CD4-positive, CD25-positive, alpha-beta regulatory T cell (primary cell): ENCODE data around the gene BRINP3. TPM values are rescaled to one million over a fixed set of nuclear protein-coding genes. Genes with fewer than 3 reads are reported as not detected.

Experiments
- ATAC-seq, 2 donors: fragments of 150-1000 bp; cut with Tn5 transposase; one replicate each; pipeline ENCODE4 v1.10.0; 2021; ENCODE audit warnings: low read depth in 2 of 2, moderate number of reproducible peaks in 2 of 2, moderate library complexity in 1 of 2
- DNase-seq, 3 donors: peaks; one replicate each; pipeline versions ENCODE4 v3.0.0 to v3.0.0-alpha.2; 2012 to 2022; ENCODE audit warnings: mixed read lengths in 1 of 3
- H3K27ac ChIP-seq: one replicate; pipeline ENCODE4 v1.7.0; 2013; ENCODE audit warnings: mild to moderate bottlenecking, low read length; ENCODE audit not compliant: insufficient read depth, poor library complexity, severe bottlenecking
- H3K27me3 ChIP-seq: one replicate; pipeline ENCODE4 v1.7.0; 2013; ENCODE audit warnings: low read length; ENCODE audit not compliant: control insufficient read depth, insufficient read depth
- H3K36me3 ChIP-seq: one replicate; pipeline ENCODE4 v1.7.0; 2013; ENCODE audit warnings: mild to moderate bottlenecking, low read length, moderate library complexity; ENCODE audit not compliant: control insufficient read depth, insufficient read depth
- H3K4me1 ChIP-seq: 2 replicates; pipeline ENCODE4 v1.7.0; 2013; ENCODE audit warnings: mild to moderate bottlenecking, low read length; ENCODE audit not compliant: insufficient read depth, control insufficient read depth, poor library complexity, severe bottlenecking
- H3K4me3 ChIP-seq: one replicate; pipeline ENCODE4 v1.7.0; 2013; ENCODE audit warnings: low read depth, mild to moderate bottlenecking, low read length, moderate library complexity
- H3K9me3 ChIP-seq, 2 experiments: 1 replicate in 1 of 2; 2 replicates in 1 of 2; pipeline ENCODE4 v1.7.0; 2013; ENCODE audit warnings: low read length in 2 of 2, mild to moderate bottlenecking in 1 of 2, moderate library complexity in 1 of 2; ENCODE audit not compliant: control insufficient read depth in 2 of 2
- H3K27ac Mint-ChIP-seq, 3 donors: one replicate each; pipeline ENCODE4 v1.8.0; 2020 to 2022; ENCODE audit warnings: mild to moderate bottlenecking in 3 of 3, mixed read lengths in 3 of 3, moderate library complexity in 2 of 3
- H3K27me3 Mint-ChIP-seq: one replicate; pipeline ENCODE4 v1.8.0; 2022; ENCODE audit warnings: mild to moderate bottlenecking, mixed read lengths
- H3K36me3 Mint-ChIP-seq: one replicate; pipeline ENCODE4 v1.8.0; 2020; ENCODE audit warnings: mixed read lengths
- H3K4me1 Mint-ChIP-seq, 4 donors: one replicate each; pipeline ENCODE4 v1.8.0; 2020 to 2022; ENCODE audit warnings: mixed read lengths in 4 of 4, mild to moderate bottlenecking in 1 of 4
- H3K4me3 Mint-ChIP-seq, 4 donors: one replicate each; pipeline ENCODE4 v1.8.0; 2020 to 2022; ENCODE audit warnings: mild to moderate bottlenecking in 4 of 4, mixed read lengths in 4 of 4, moderate library complexity in 3 of 4
- H3K9me3 Mint-ChIP-seq, 7 donors: one replicate each; pipeline ENCODE4 v1.8.0; 2020 to 2022; ENCODE audit warnings: mixed read lengths in 7 of 7, mild to moderate bottlenecking in 3 of 7, moderate library complexity in 2 of 7
- polyA plus RNA-seq, 4 donors: library from polyadenylated mRNA; unstranded; fragments of 300-500 nt; fragmentation: Illumina TruSeq; gene quantifications; one replicate each; pipeline ENCODE4 v1.2.3, GENCODE V29; 2021
- total RNA-seq: library from RNA; stranded (reverse); gene quantifications from one replicate; pipeline ENCODE4 v1.2.3, GENCODE V29; 2022

Gene BRINP3
- total and polyA plus RNA-seq, 5 donors from 2014 or later = not detected

DNA sequence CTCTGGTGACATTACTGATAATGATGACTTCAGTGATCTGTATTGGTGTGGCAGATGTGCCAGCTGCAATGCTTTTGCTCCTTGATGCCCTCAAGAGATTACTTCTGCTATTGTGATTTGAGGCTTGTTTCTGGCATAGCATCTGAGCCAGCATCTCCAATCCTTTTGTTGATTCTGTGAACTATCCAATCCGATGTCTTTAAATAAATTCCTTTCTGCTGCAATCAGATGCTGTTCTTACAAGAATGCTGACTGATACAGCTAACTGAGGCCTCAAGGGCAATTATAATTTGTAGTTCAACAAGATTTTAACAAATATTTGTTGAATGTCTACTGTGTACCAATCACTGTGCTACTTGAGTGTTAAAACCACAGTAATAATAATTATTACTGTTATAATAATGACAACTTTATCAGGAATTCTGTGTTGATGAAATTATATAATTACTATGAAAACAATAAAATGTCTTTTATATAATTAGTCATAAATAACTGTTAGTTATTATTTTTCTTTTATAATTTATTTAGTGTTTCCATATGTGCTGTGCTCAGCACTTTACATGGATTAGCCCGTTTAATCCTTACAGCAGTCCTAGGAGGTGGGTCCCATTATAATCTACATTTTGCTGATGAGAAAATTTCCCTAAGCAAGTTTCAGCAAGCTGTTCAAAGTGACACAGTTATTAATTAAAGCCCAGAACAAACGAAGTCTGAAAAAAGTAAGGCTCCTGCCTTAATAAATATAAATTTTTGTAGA lies 308.2 kb downstream of the BRINP3 start:
- Mint-ChIP-seq H3K27me3 (peaks cover 4% of the 10 kb centered on the region), H3K27ac (no peak overlapping the region), H3K4me3 (no peak overlapping the region), H3K4me1 (no peaks in the 10 kb centered on the region), H3K9me3 (peaks cover 1 to 22% (median 5%) of the 10 kb centered on the region in 7 donors), H3K36me3 (no peaks in the 10 kb centered on the region)
- Histone ChIP-seq H3K9me3 (peaks cover 0 to 2% of the 10 kb centered on the region in 2 experiments), H3K27ac (no peak overlapping the region), H3K27me3 (no peaks in the 10 kb centered on the region), H3K4me3 (no peak overlapping the region), H3K4me1 (no peaks in the 10 kb centered on the region), H3K36me3 (no peaks in the 10 kb centered on the region)
- ATAC-seq = no peak
- DNase-seq = no peak

- H3K36me3 Mint-ChIP-seq = no peaks in the 10 kb centered on the region
- H3K27me3 Mint-ChIP-seq = peaks cover 4% of the 10 kb centered on the region
- no peak overlapping the region for H3K4me3 Mint-ChIP-seq
- Histone ChIP-seq H3K27me3 (no peaks in the 10 kb centered on the region), H3K4me3 (no peak overlapping the region), H3K36me3 (no peaks in the 10 kb centered on the region), H3K27ac (no peak overlapping the region), H3K9me3 (peaks cover 0 to 2% of the 10 kb centered on the region in 2 experiments), H3K4me1 (no peaks in the 10 kb centered on the region)
- no peaks in the 10 kb centered on the region for H3K4me1 Mint-ChIP-seq
- DNase-seq (no peak), ATAC-seq (no peak)
- no peak overlapping the region for H3K27ac Mint-ChIP-seq
- peaks cover 1 to 22% (median 5%) of the 10 kb centered on the region in 7 donors for H3K9me3 Mint-ChIP-seq
Observed at GRCh38 chr1:190168893-190169280, 308.8 kb downstream of the BRINP3 start.

DNA sequence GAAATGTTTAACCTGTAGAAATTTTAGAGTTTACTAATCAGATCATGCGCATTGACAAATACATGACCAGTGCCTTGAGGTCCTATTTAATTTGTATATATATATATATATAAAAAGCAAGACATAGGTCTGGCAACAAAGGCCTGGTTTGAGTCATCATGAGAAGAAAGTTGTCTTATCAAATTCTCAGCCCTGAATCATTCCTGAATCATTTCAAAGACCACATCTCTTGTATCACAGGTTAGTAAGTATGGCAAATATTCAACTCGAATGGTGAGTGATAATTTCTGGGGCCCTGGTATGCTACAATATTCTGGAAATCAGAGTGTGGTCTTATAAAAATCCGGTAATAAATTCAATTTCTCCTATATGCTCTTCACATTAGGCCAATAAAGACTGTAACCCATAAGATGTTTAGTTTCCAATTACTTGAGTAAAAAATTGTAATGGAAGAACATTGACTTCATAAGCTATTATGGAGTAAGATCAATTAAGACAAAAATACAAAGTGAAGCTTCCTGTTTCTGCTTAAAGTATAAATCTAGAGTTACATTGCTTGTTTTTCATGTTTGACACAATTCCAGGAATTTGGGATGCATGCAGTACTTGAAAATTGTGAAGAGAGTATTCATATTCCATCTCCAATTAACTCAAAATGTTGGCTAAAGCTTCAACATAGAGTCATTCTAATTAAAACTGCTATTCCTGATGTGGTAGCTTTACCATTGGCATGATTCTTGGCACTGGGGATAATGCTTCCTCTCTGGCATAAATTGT lies 309.4 kb downstream of the BRINP3 start:
- no peaks in the 10 kb centered on the region for H3K4me1 ChIP-seq
- Mint-ChIP-seq H3K27me3 (peaks cover 4% of the 10 kb centered on the region), H3K4me1 (no peaks in the 10 kb centered on the region), H3K36me3 (no peaks in the 10 kb centered on the region), H3K4me3 (no peak overlapping the region), H3K27ac (no peak overlapping the region), H3K9me3 (peaks cover 1 to 22% (median 5%) of the 10 kb centered on the region in 7 donors)
- H3K36me3 ChIP-seq = no peaks in the 10 kb centered on the region
- peaks cover 0 to 2% of the 10 kb centered on the region in 2 experiments for H3K9me3 ChIP-seq
- ATAC-seq (no peak), DNase-seq (no peak)
- H3K4me3 ChIP-seq = no peak overlapping the region
- H3K27me3 ChIP-seq = no peaks in the 10 kb centered on the region
- H3K27ac ChIP-seq = no peak overlapping the region

DNA sequence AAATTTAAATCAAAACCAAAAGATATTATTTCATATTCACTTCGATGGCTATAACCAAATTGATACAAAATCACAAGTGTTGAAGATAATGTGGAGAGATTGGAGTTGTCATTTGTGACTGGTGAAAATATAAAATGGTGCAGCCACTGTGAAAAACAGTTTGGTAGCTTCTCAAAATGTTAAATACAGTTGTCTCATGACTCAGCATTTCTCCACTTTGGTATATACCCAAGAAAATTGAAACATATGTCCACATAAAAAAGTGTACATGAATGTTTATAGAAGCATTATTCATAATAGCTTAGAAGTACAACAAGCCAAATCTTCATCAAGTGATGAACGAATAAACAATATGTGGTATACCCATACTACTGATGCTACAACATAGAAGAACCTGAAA lies 318.5 kb downstream of the BRINP3 start:
- no peaks in the 10 kb centered on the region for H3K4me1 Mint-ChIP-seq

DNA sequence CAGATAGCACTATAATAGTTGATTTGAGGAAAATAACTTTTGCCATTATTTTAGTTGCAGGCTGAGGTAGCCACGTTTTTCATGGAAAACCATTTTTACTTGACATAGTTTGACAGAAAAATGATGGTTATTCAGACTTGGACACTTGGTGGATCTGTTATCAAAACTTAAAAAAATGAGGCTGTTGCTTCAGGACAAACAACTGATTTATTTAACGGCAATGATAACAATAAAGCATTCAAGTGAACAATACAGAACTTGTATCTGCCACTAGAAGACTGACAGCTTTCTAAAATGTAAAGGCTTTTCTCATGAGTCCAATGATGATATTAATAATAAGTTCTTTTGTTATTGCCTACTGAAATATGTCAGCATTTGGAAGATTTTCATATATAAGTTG lies 322.9 kb downstream of the BRINP3 start:
- ATAC-seq = no peak
- Mint-ChIP-seq H3K4me1 (no peaks in the 10 kb centered on the region), H3K36me3 (no peaks in the 10 kb centered on the region), H3K4me3 (no peak overlapping the region), H3K27me3 (no peaks in the 10 kb centered on the region), H3K27ac (no peak overlapping the region), H3K9me3 (peaks cover 0 to 23% (median 5%) of the 10 kb centered on the region in 7 donors)
- Histone ChIP-seq H3K4me1 (no peaks in the 10 kb centered on the region), H3K9me3 (peaks cover 3 to 4% of the 10 kb centered on the region in 2 experiments), H3K27ac (no peak overlapping the region), H3K36me3 (no peaks in the 10 kb centered on the region), H3K4me3 (no peak overlapping the region), H3K27me3 (no peaks in the 10 kb centered on the region)
- DNase-seq = no peak

More for the DNA sequence above, 318.5 kb downstream of the BRINP3 start:
- Histone ChIP-seq H3K9me3 (peaks cover 3 to 4% of the 10 kb centered on the region in 2 experiments), H3K27ac (no peak overlapping the region), H3K27me3 (no peaks in the 10 kb centered on the region), H3K4me3 (no peak overlapping the region), H3K36me3 (no peaks in the 10 kb centered on the region), H3K4me1 (no peaks in the 10 kb centered on the region)
- Mint-ChIP-seq H3K27me3 (no peaks in the 10 kb centered on the region), H3K4me3 (no peak overlapping the region), H3K9me3 (peaks cover 0 to 14% (median under 1%) of the 10 kb centered on the region in 7 donors), H3K36me3 (no peaks in the 10 kb centered on the region), H3K27ac (no peak overlapping the region)
- ATAC-seq (no peak), DNase-seq (no peak)

DNA sequence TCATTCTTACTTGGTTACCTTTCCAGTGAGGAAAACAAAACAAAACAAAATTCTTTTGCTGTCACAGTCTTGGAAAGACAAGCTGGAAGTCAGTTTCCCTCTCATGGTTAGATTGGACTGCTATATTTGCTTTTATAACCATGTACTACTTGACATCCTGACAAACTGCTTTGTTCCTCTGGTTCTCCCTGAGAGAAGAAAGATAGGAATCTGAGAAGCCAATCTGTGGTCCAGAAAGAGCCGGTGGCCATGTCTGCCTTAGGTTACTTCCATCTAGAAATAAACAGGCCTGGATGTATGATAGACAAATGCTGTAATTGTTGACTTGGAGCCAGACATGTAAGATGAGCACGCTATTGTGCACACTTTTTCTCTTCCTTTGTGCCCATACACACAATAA lies 330.0 kb downstream of the BRINP3 start:
- Histone ChIP-seq H3K4me3 (no peak overlapping the region), H3K4me1 (no peaks in the 10 kb centered on the region), H3K27me3 (no peaks in the 10 kb centered on the region), H3K27ac (no peak overlapping the region), H3K9me3 (no peaks in the 10 kb centered on the region), H3K36me3 (no peaks in the 10 kb centered on the region)
- Mint-ChIP-seq H3K9me3 (peaks cover 0 to 30% (median 0%) of the 10 kb centered on the region in 7 donors), H3K4me1 (no peaks in the 10 kb centered on the region), H3K4me3 (no peak overlapping the region), H3K27ac (no peak overlapping the region), H3K36me3 (no peaks in the 10 kb centered on the region), H3K27me3 (no peaks in the 10 kb centered on the region)
- ATAC-seq (no peak), DNase-seq (no peak)

GRCh38 chr1:190144650-190145049 lies 333.0 kb downstream of the BRINP3 start:
- Mint-ChIP-seq H3K36me3 (no peaks in the 10 kb centered on the region), H3K4me1 (no peaks in the 10 kb centered on the region), H3K4me3 (no peak overlapping the region), H3K27ac (no peak overlapping the region), H3K27me3 (no peaks in the 10 kb centered on the region), H3K9me3 (peaks cover 0 to 24% (median 0%) of the 10 kb centered on the region in 7 donors)
- ATAC-seq (no peak), DNase-seq (no peak)
- H3K36me3 ChIP-seq = no peaks in the 10 kb centered on the region
- no peak overlapping the region for H3K27ac ChIP-seq
- H3K9me3 ChIP-seq = no peaks in the 10 kb centered on the region
- H3K4me3 ChIP-seq = no peak overlapping the region
- H3K27me3 ChIP-seq = no peaks in the 10 kb centered on the region
- H3K4me1 ChIP-seq = no peaks in the 10 kb centered on the region
